ENCODE measurements around the gene KTN1.

KTN1 gene

GRCh38 chr14:55620277-55620676 lies 40.3 kb downstream of the KTN1 start:
- DNase-seq: no peak

GRCh38 chr14:55620981-55621380 lies 41.0 kb downstream of the KTN1 start:
- DNase-seq: no peak

- no peak for DNase-seq
Measured at GRCh38 chr14:55621391-55621790, 41.4 kb downstream of the KTN1 start.

- no peak for DNase-seq
Measured at GRCh38 chr14:55624913-55625312, 44.9 kb downstream of the KTN1 start.

GRCh38 chr14:55625481-55625880 lies 45.5 kb downstream of the KTN1 start:
- DNase-seq: no peak

- no peak for DNase-seq
Measured at GRCh38 chr14:55626131-55626530, 46.1 kb downstream of the KTN1 start.

- no peak for DNase-seq
Measured at GRCh38 chr14:55628426-55628825, 48.4 kb downstream of the KTN1 start.

- DNase-seq: no peak
Measured at GRCh38 chr14:55638665-55639064, 58.7 kb downstream of the KTN1 start.

GRCh38 chr14:55641290-55641689 lies 61.3 kb downstream of the KTN1 start:
- DNase-seq: no peak

- no peak for DNase-seq
Measured at GRCh38 chr14:55641954-55642353, 61.9 kb downstream of the KTN1 start.

- DNase-seq: no peak
Measured at GRCh38 chr14:55645145-55645544, 65.1 kb downstream of the KTN1 start.

- no peak for DNase-seq
Measured at GRCh38 chr14:55645845-55646832, 66.1 kb downstream of the KTN1 start.

- no peak for DNase-seq
Measured at GRCh38 chr14:55650992-55651391, 71.0 kb downstream of the KTN1 start.

- DNase-seq: no peak
Measured at GRCh38 chr14:55654243-55654642, 74.2 kb downstream of the KTN1 start.

- no peak for DNase-seq
Measured at GRCh38 chr14:55661029-55661428, 81.0 kb downstream of the KTN1 start.

GRCh38 chr14:55662752-55663151 lies 82.7 kb downstream of the KTN1 start:
- DNase-seq: no peak

- DNase-seq: no peak
Measured at GRCh38 chr14:55665067-55665675, 85.2 kb downstream of the KTN1 start.

- no peak for DNase-seq
Measured at GRCh38 chr14:55667801-55668200, 87.8 kb downstream of the KTN1 start.

GRCh38 chr14:55671641-55672040 lies 91.6 kb downstream of the KTN1 start:
- no peak for DNase-seq

GRCh38 chr14:55673048-55673447 lies 93.0 kb downstream of the KTN1 start:
- no peak for DNase-seq

- DNase-seq: no peak
Measured at GRCh38 chr14:55681096-55681495, 101.1 kb downstream of the KTN1 start.

- no peak for DNase-seq
Measured at GRCh38 chr14:55684956-55685584, 105.1 kb downstream of the KTN1 start.

- no peak for DNase-seq
Measured at GRCh38 chr14:55686713-55687112, 106.7 kb downstream of the KTN1 start.

- no peak for DNase-seq
Measured at GRCh38 chr14:55688566-55688965, 108.6 kb downstream of the KTN1 start.

Data from stimulated activated CD4-positive, alpha-beta T cell treated with anti-CD3 and anti-CD28 coated beads, Interleukin-4, amount 100 ng/mL, for 1 hour (primary cell).